Fibroblast of gingiva (primary cell): ENCODE results near the gene S100A10.

Source experiments
- DNase-seq: peaks from one replicate; pipeline ENCODE4 v3.0.0-alpha.2; 2011; ENCODE audit warnings: low read depth

The S100A10 gene

GRCh38 chr1:151988405-151988923 lies 5.2 kb downstream of the S100A10 start:
- peak; percentile 40 for DNase-seq

- DNase-seq, result no peak
Observed at GRCh38 chr1:151986501-151987190, 7.0 kb downstream of the S100A10 start.

- DNase-seq, result no peak
Observed at GRCh38 chr1:151985768-151986167, 7.9 kb downstream of the S100A10 start.

DNA sequence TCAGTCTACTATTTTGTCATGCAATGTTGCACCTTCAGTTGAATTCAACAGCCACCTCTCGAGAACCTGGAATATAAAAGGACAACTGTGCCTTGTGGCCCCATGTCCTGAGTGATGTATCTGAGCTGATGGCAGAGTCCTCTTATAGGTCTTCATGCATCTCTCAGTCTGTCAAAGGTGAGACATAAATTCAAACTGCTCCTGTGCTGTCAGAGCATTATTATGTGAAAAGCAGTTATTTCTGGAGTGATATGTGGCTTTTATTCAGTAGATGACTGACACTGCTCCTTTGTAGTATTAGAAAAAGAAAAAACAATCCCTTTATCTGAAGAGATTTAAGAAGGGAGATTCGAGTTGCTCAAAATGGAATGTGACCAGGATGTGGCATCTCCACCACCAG lies 8.4 kb downstream of the S100A10 start:
- DNase-seq, result no peak

GRCh38 chr1:151984313-151984956 lies 9.2 kb downstream of the S100A10 start:
- DNase-seq, result no peak

DNA sequence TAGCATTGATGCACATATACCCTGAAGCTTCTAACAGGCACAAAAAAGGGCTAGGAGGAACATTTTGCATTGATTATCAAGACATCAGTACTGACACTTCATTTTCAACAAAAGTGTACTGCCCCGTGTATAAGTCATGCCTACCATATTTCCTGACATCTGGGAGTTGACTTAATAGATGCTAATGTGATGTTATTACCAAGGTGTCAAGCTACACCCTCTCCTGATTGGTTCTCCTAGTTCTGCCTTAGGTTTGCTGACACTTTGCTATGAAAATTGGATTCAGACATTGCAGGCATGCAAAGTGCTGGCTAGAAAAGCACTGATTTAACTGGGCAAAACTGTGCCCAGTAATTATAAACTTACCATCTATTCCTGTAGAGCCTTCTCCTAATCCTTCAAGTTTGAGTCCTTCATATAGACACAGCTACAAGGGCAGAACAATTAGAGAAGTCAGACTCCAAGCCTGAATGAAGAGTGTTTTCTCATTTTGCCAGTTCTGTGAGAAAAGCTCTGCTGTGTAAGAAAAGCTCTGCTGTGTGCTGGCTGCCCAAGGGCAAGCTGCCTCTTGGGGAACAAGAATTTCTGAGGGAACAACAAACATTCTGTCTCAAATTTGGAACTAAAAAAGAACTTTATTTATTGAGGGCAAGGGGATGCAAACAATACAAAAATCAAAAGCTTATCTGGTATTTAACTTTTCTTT lies 11.2 kb downstream of the S100A10 start:
- no peak for DNase-seq

- DNase-seq, result peak; percentile 47
Observed at GRCh38 chr1:151981178-151981525, 12.5 kb downstream of the S100A10 start.

GRCh38 chr1:151980287-151981177 lies 13.1 kb downstream of the S100A10 start:
- DNase-seq, result peak; percentile 96

DNA sequence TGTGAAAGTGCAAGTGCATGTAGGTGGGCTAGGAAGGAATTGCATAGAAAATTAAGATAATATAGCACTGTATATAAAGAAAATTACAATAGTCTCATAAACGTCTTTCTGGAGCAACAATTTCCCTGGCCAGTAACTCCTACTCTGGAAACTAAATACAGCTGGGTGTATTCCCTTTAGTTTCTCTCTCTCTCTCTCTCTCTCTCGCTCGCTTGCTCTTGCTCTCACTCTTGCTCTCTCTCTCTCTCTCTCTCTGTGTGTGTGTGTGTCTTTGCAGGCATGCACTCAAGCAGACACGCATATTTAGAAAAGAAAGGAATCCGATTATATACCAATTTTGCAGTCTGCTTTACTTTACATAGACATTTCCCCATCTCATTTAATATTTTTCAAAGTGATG lies 14.7 kb downstream of the S100A10 start:
- peak; percentile 40 for DNase-seq

DNA sequence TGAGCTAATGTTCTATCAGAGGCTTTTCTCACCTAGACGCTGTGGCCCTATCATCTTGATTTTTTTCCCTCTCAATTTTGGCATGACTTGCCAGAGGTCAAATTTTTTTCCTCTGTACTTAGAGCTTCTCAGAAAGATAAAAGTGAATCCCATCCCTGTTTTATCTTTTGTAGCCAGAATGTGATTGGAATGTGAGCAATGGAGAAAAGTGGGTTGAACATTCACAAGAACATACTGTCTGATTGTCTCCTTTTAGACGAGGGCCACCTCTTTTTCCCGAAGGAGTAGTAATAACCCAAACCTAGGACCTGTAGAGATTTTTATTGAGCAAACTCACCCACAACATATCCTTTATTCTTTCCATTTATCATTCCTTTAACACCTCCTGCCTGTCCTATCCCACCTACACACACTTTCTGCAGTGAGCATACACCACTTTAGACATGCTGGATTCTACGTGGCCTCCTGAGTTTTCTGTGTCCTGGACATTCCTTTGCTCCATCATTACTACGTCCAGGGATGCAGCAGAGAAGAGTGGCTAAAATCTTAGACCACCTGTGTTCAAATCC lies 15.9 kb downstream of the S100A10 start:
- no peak for DNase-seq

DNA sequence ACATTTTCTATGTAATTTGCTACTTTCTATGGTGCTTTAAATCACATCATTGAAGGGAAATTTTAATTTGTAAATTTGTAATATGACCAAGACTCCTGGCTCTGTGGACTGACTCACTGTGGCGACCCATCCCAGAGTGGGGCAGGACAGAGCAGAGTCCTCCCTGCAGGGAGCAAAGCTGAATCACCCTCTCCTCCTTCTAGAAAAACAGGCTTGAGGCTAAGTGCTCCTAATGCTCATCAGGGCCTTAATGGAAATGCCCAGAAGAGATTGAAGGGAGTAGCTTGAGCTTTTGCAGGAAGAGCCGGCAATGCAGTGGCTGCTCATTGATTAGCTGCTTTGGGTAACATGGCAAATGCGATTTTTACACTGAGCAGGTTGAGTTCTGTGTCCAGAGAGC lies 16.8 kb downstream of the S100A10 start:
- peak; percentile 15 for DNase-seq

DNA sequence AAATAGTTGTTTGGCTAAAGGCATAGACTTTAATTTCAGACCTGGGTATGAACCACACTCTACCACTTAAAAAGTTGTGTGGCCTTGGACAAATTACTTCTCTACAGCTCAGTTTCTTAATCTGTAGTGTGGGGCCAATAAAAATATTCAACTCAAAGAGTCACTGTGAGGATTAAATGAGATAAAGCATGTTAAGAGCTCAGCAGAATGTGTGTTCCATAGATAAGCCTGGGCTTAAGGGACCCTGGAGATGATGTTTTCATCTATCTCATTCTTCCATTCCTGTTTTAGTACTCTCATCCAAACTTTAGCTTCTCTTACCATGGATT lies 17.7 kb downstream of the S100A10 start:
- DNase-seq, result no peak

- no peak for DNase-seq
Observed at GRCh38 chr1:151975311-151976014, 18.2 kb downstream of the S100A10 start.

DNA sequence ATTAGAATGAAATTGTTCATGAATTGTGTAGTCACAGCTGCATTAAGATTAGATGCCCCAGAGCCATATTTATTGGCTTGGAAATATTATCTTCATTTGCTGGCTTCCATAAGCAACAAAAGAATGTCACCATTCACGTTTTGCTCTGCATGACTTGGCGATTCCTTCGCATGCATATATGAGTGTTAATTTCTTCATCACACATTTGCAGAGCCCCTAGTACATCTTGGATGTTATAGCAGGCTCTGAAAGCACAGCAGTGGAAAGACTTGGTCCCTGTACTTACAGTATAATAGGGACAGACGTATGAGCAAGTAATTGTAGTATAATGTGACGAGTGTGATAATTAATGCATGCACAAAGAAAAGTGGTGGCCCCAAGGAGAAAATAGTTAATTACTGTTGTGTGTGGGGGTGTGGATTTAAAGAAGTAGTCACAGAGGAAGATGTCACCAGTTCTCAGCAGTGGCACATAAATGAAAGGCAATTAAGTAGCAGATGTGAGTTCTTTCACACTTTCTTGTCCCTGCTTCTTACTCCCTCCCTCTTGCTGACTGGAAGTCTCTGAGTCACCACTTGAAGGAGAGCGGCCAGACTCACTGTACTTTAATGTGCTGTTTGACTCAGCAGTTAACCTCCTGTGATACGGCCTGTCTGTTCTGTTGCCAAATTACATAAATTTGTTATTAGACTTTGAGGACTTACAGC lies 21.0 kb downstream of the S100A10 start:
- DNase-seq, result peak; percentile 64

GRCh38 chr1:151970626-151971025 lies 23.0 kb downstream of the S100A10 start:
- no peak for DNase-seq

GRCh38 chr1:151970128-151970527 lies 23.5 kb downstream of the S100A10 start:
- no peak for DNase-seq

DNA sequence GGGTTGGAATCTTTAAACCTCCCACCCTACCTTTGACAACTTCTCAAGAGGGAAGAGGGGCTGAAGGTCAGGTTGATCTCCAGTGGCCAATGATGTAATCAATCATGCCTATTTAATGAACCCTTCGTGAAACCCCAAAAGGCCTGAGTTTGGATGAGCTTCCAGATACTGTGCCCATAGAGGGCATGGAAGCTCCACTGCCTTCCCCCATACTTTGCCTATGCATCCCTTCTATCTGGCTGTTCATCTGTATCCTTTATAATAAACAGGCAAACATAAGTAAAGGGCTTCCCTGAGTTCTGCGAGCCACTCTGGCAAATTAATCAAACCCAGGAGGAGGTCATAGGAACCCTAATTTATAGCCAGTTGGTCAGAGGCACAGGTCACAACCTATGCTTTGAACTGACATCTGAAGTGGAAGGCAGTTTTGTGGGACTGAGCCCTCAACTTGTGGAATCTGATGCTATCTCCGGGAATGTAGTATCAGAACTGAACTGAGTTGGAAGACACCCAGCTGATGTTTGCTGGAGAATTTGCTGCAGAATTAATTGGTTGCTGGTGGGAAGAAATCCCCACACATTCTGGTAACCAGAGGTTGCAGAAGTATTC lies 24.8 kb downstream of the S100A10 start:
- no peak for DNase-seq

DNA sequence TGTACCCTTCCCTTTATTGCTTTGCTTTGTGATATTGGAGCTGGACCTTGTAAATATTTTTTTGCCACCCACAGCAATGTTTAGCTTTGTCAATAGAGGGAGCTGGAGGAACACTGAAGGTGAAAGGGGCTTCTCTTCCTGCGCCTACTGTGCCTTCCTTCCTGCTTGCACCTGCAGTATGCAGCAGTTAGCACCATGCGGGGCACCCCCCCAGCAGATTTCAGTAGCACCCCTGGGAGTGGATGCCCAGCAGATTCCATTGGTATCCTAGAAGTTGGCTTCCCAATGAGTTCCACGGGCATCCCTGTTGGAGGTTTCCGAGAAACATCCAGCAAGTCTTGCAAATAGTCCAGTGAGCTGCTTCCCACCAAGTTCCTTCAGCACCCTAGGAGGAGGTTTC lies 25.6 kb downstream of the S100A10 start:
- DNase-seq, result peak; percentile 34

DNA sequence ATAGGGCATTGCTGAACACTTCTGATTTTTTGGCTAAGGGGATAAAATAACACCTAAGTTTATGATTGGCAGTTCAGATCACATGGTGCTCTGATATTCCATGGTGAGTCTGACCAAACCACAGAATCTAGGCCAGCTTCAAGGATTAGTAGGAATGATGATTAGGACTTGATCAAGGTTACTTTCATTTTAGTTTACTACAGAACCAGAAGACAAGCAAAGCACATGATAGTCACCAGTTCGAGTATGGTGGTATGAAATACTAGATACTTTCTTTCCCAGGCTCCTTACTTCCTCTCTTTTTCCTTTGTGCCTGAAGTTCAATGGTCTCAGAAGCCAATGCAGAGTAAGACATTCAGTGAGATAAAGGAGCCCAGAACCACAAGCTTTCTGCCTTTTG lies 26.6 kb downstream of the S100A10 start:
- no peak for DNase-seq

- no peak for DNase-seq
Observed at GRCh38 chr1:151966061-151966460, 27.6 kb downstream of the S100A10 start.
